ENCODE data around the gene LRRC32. TPM values are rescaled to one million over a fixed set of nuclear protein-coding genes. Genes with fewer than 3 reads are reported as not detected.

The LRRC32 gene
- polyA plus RNA-seq, 3 donors, result 1.5 TPM; not detected in 2

GRCh38 chr11:76707293-76707825 lies 36.8 kb upstream of the LRRC32 start:
- Mint-ChIP-seq H3K9me3 (peaks cover 4 to 27% (median 19%) of the 10 kb centered on the region in 7 donors), H3K27ac (no peak overlapping the region), H3K4me1 (peaks cover 2% of the 10 kb centered on the region), H3K27me3 (ENCODE audit: low read depth in 3 of 3) (peaks cover 0 to 7% (median 6%) of the 10 kb centered on the region in 3 donors), H3K4me3 (no peak overlapping the region), H3K36me3 (no peaks in the 10 kb centered on the region)
- Histone ChIP-seq H4K20me1 (ENCODE audit: insufficient read depth, low read length) (no peaks in the 10 kb centered on the region), H3K4me1 (ENCODE audit: control insufficient read depth in 1 of 2, insufficient read depth in 2 of 2, low read length in 2 of 2) (no peaks in the 10 kb centered on the region), H3K9ac (ENCODE audit: insufficient read depth, low read length, poor library complexity, severe bottlenecking) (no peak overlapping the region), H3K36me3 (replicated peaks in 1 of 2; ENCODE audit: control insufficient read depth in 1 of 2, insufficient read depth in 2 of 2, low read length in 2 of 2) (no peaks in the 10 kb centered on the region), H3K9me3 (replicated peaks in 1 of 2; ENCODE audit: control insufficient read depth in 1 of 2, insufficient read depth in 1 of 2, low read length in 2 of 2) (peaks cover 6 to 23% of the 10 kb centered on the region in 2 donors), H3K27ac (ENCODE audit: low read depth in 1 of 2, low read length in 2 of 2) (no peak overlapping the region), H3K4me3 (replicated peaks in 1 of 3; ENCODE audit: low read depth in 2 of 3, low read length in 3 of 3) (no peak overlapping the region), H3K27me3 (ENCODE audit: control insufficient read depth in 2 of 2, insufficient read depth in 2 of 2, low read length in 2 of 2) (no peaks in the 10 kb centered on the region), H3K79me2 (ENCODE audit: insufficient read depth, low read length) (no peaks in the 10 kb centered on the region), H3K4me2 (replicated peaks; ENCODE audit: extremely low read depth, low read length, poor library complexity, severe bottlenecking) (no peak overlapping the region), H2AFZ (ENCODE audit: insufficient read depth, low read depth, low read length, poor library complexity, severe bottlenecking) (no peak overlapping the region)
- intact Hi-C loops (cut with micrococcal nuclease), result no loop called here
- 91% methylated on average over 11 of the region's 13 CpGs for WGBS (ENCODE audit: insufficient coverage)
- TF ChIP-seq CTCF (IDR thresholded peaks at IDR 0.05), result no peak
- no peak for DNase-seq

- Mint-ChIP-seq H3K36me3 (no peaks in the 10 kb centered on the region), H3K27me3 (ENCODE audit: low read depth in 3 of 3) (peaks cover 0 to 7% (median 5%) of the 10 kb centered on the region in 3 donors), H3K4me3 (no peak overlapping the region), H3K27ac (no peak overlapping the region), H3K4me1 (peaks cover 2% of the 10 kb centered on the region), H3K9me3 (peaks cover 4 to 27% (median 19%) of the 10 kb centered on the region in 7 donors)
- Histone ChIP-seq H2AFZ (ENCODE audit: insufficient read depth, low read depth, low read length, poor library complexity, severe bottlenecking) (no peak overlapping the region), H3K4me2 (replicated peaks; ENCODE audit: extremely low read depth, low read length, poor library complexity, severe bottlenecking) (no peak overlapping the region), H3K9ac (ENCODE audit: insufficient read depth, low read length, poor library complexity, severe bottlenecking) (no peak overlapping the region), H3K4me1 (ENCODE audit: control insufficient read depth in 1 of 2, insufficient read depth in 2 of 2, low read length in 2 of 2) (no peaks in the 10 kb centered on the region), H3K79me2 (ENCODE audit: insufficient read depth, low read length) (no peaks in the 10 kb centered on the region), H3K36me3 (replicated peaks in 1 of 2; ENCODE audit: control insufficient read depth in 1 of 2, insufficient read depth in 2 of 2, low read length in 2 of 2) (no peaks in the 10 kb centered on the region), H3K27me3 (ENCODE audit: control insufficient read depth in 2 of 2, insufficient read depth in 2 of 2, low read length in 2 of 2) (no peaks in the 10 kb centered on the region), H3K27ac (ENCODE audit: low read depth in 1 of 2, low read length in 2 of 2) (no peak overlapping the region), H3K4me3 (replicated peaks in 1 of 3; ENCODE audit: low read depth in 2 of 3, low read length in 3 of 3) (no peak overlapping the region), H3K9me3 (replicated peaks in 1 of 2; ENCODE audit: control insufficient read depth in 1 of 2, insufficient read depth in 1 of 2, low read length in 2 of 2) (peaks cover 6 to 23% of the 10 kb centered on the region in 2 donors), H4K20me1 (ENCODE audit: insufficient read depth, low read length) (no peaks in the 10 kb centered on the region)
- WGBS (ENCODE audit: insufficient coverage), result no CpG with 5 or more reads among the region's 5 CpGs
- no peak for DNase-seq
- TF ChIP-seq CTCF (IDR thresholded peaks at IDR 0.05), result no peak
- intact Hi-C loops (cut with micrococcal nuclease), result no loop called here
These were observed 36.1 kb upstream of the LRRC32 start for GRCh38 chr11:76706667-76707066.

All from CD14-positive monocyte (primary cell).